HG02678 (cell line): ENCODE data around the gene OASL.
"Not testable (repeated sequence)": the region's sequence is repeated elsewhere in the genome, so short reads cannot be mapped to it uniquely, and the experiment has no call there.

ENCODE experiments used
- ATAC-seq: cut with Tn5 transposase; IDR thresholded peaks from one replicate; pipeline ENCODE4 v1.9.1; 2021; ENCODE audit warnings: mild to moderate bottlenecking, moderate library complexity; ENCODE audit not compliant: unreplicated experiment

Gene OASL

GRCh38 chr12:121060149-121061001, 21.3 kb upstream of the OASL start:
- peak; percentile 80 for ATAC-seq

GRCh38 chr12:121059031-121059898, 20.2 kb upstream of the OASL start:
- no peak for ATAC-seq

GRCh38 chr12:121057794-121058193, 18.7 kb upstream of the OASL start:
- ATAC-seq = no peak

DNA sequence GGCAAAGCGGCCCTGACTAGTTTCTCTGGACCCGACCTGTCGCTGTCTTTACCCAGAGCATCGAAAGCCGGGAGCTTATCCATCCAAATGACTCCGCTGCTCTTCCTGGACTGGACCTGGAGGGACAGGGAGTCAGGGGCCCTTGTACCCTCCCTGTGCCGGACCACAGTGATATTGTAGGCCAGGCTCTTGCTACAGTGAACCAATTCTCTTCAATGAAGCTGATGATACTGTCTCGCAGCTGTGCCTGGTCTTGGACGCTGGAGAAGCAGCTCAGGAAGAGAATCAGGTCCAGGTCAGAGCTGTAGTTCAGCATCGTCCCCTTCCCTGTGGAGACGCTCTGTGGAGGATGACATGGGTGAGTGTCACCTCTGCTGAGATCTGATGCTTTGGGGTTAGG, 14.7 kb upstream of the OASL start:
- ATAC-seq = no peak

- no peak for ATAC-seq
These were observed 11.7 kb upstream of the OASL start for GRCh38 chr12:121050725-121051124.

DNA sequence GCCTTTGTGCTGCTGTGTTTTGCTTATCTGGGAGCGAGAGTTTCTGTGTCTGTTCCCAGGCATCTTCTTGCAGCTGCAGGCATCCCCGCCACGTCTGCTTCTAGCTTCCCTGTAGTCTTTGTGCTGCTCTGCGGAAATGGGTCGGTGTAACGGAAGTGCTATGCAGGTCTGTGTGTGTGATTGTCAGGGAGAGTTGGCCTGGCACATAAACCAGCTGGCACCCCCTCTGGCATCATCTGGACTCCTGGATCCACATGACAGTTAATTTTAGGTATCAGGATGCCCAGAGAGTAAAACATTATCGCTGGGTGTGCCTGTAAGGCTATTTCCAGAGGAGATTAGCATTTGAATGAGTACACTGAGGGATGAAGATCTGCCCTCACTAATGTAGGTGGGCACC, 9.4 kb upstream of the OASL start:
- no peak for ATAC-seq

- not testable (repeated sequence) for ATAC-seq
These were observed 8.4 kb upstream of the OASL start for GRCh38 chr12:121047400-121047799.

- no peak for ATAC-seq
These were observed 4.0 kb upstream of the OASL start for GRCh38 chr12:121043067-121043466.

DNA sequence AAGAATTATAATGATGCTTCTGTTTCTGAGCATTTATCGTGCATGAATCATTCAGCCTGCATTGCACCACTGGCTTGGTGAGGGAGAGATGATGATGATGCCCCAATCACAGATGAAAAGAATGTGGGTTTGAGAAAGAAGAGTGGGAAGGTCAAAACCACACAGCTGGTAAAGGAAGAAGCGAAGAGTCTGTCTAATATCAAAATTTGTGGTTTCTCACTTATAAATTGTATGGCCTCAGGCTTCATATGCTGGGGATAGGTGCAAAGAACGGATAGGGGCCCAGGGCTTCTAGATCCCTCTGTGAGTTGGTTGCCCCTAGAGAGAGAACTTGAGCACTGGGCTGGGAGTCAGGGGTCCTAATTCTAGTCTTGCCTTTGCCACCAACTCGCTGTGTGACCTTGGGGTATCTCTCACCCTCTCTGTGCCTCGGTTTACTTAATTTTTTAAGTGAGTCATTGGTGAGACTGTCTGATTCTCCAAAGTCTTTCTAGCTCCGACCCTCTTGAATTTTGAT, 2.2 kb downstream of the OASL start:
- ATAC-seq = no peak

GRCh38 chr12:121034616-121035305, 4.3 kb downstream of the OASL start:
- no peak for ATAC-seq

DNA sequence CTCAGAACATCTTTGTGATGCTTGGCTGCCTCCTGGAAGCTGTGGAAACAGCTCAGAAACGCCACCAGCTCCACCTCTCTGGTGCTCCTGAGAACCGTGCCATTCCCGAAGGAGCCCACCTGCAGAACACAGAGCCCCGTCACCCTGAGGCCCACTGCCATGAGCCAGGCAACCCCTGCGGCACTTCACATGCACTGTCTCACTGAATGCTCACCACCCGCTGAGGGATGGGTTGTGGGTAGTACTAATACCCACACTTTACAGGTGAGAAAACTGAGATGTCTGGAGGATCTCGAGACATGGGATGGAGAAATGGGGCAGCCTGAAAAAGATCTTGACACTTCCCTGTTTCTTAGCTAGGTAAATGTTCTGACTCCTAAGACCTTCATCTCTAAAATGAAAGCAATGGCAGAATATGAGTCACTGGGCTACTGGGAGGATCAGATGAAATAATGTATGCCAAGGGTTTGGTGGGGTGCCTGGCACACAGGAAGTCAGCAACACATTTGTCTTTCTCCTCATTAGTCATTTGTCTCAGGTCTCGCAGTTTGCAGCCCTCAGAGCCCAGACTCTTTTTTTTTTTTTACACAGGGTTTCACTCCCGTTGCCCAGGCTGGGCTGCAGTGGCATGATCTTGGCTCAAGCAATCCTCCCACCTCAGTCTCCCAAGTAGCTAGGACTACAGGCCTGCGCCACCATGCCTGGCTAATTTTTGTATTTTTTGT, 5.3 kb downstream of the OASL start:
- ATAC-seq = no peak

DNA sequence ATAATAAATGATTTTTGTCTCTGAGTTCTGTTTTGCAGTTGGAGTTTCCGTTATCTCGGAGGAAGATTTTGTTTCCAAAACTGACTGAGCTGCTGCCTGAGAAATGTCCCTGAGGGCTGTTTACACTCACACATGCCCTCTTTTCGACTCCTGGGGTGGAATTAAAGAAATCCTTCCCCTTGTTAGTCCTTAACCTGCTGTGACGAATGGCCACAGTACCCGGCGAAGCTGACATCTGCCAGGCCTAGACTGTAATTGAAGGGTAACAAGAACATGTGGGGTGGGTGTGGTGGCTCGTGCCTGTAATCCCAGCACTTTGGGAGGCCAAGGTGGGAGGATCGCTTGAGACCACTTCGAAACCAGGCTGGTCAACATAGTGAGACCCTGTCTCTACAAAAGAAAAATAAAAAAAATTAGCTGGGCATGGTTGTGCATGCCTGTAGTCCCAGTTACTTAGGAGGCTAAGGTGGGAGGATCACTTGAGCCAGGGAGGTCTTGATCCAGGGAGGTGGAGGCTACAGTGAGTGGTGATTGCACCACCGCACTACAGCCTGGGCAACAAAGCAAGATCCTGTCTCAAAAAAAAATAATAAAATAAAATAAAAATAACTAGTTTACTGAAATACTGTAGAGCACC, 8.4 kb downstream of the OASL start:
- ATAC-seq = no peak

DNA sequence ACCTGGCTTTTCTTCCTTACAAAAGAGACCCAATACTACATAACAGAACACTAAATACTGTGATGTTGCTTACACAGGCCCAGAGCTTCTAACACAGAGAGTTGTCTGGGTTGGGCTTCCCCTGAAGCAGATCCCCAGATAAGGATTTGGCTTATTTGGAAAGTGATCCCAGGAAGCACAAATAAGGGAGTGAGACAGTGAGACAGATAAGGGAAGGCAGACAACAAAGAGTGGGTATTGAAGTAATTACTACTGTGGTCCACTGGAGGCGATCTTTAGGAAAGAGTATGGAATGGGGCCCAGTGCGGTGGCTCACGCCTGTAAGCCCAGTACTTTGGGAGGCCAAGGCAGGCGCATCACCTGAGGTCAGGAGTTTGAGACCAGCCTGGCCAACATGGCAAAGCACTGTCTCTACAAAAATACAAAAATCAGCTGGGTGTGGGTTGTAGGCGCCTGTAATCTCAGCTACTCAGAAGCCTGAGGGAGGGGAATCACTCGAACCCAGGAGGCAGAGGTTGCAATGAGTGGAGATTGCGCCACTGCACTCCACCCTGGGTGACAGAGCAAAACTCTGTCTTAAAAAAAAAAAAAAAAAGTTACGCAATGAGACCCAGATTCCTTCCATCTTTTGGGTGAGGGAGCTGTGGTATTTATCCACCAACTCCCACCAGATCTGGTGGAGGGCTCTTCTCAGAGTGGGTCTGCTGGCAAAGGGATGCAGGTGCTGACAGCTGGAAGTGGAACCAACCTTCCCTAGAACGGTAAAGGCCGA, 12.6 kb downstream of the OASL start:
- ATAC-seq = no peak

GRCh38 chr12:121025442-121026226, 13.4 kb downstream of the OASL start:
- ATAC-seq = no peak

DNA sequence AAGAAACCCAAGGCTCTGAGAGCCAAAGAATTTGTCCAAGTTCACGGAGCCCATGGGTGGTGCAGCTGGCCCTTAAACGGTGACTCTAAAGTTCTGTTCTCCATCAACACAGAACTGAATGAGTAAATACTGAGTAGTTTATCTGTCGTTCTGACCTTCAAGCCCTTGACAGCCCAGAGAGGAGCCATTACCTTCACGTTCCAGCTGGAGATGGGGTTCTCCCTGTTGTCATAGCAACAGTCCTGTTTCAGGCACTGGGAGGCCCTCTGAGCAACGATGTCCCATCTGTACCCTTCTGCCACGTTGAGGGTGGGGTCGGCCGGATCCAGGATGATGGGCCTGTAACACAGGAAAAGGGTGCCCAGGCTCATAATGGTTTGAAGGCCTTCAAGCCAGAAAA, 15.2 kb downstream of the OASL start:
- no peak for ATAC-seq

GRCh38 chr12:121022713-121023112, 16.3 kb downstream of the OASL start:
- no peak for ATAC-seq

DNA sequence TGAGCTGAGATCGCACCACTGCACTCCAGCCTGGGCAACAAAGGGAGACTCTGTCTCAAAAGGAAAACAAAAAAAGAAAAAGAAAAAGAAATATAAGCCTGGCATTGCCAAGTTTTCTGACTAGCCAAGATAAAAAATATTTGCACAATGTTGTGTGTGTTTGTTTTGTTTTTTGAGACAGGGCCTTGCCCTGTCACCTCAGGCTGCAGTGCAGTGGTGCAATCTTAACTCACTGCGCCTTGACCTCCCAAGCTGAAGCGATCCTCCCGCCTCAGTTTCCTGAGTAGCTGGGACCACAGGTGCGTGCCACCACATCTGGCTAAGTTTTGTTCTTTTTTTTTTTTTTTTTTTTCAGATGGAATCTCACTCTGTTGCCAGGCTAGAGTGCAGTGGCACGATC, 17.3 kb downstream of the OASL start:
- no peak for ATAC-seq

- no peak for ATAC-seq
These were observed 20.0 kb downstream of the OASL start for GRCh38 chr12:121018860-121019617.
